ENCODE results near the gene PARD3. TPM values are rescaled to one million over a fixed set of nuclear protein-coding genes. Genes with fewer than 3 reads are reported as not detected.

Gene PARD3
- total RNA-seq, 1 donor from 2014 or later = 98.2 TPM

GRCh38 chr10:34484164-34484563 lies 330.9 kb downstream of the PARD3 start:
- DNase-seq (ENCODE audit: low read depth) (no peak), FAIRE-seq (no peak)
- no peaks in the 10 kb centered on the region for H3K27me3 ChIP-seq (ENCODE audit: control insufficient read depth, insufficient read depth, low read length)
- no peaks in the 10 kb centered on the region for H3K36me3 ChIP-seq (ENCODE audit: control insufficient read depth, insufficient read depth, low read length)
- no peak for TF ChIP-seq CTCF (IDR thresholded peaks at IDR 0.05; ENCODE audit: insufficient read depth, low read length, severe bottlenecking)
- H3K4me3 ChIP-seq (ENCODE audit: low read depth, low read length) = no peak overlapping the region

- H3K36me3 ChIP-seq (ENCODE audit: control insufficient read depth, insufficient read depth, low read length) = no peaks in the 10 kb centered on the region
- FAIRE-seq (no peak), DNase-seq (ENCODE audit: low read depth) (no peak)
- no peak for TF ChIP-seq CTCF (IDR thresholded peaks at IDR 0.05; ENCODE audit: insufficient read depth, low read length, severe bottlenecking)
- no peaks in the 10 kb centered on the region for H3K27me3 ChIP-seq (ENCODE audit: control insufficient read depth, insufficient read depth, low read length)
- no peak overlapping the region for H3K4me3 ChIP-seq (ENCODE audit: low read depth, low read length)
These were observed 334.8 kb downstream of the PARD3 start for GRCh38 chr10:34480345-34480744.

GRCh38 chr10:34479520-34480179 lies 335.4 kb downstream of the PARD3 start:
- DNase-seq (ENCODE audit: low read depth) (no peak), FAIRE-seq (no peak)
- Histone ChIP-seq H3K36me3 (ENCODE audit: control insufficient read depth, insufficient read depth, low read length) (no peaks in the 10 kb centered on the region), H3K27me3 (ENCODE audit: control insufficient read depth, insufficient read depth, low read length) (no peaks in the 10 kb centered on the region), H3K4me3 (ENCODE audit: low read depth, low read length) (no peak overlapping the region)
- no peak for TF ChIP-seq CTCF (IDR thresholded peaks at IDR 0.05; ENCODE audit: insufficient read depth, low read length, severe bottlenecking)

GRCh38 chr10:34477249-34477648 lies 337.8 kb downstream of the PARD3 start:
- TF ChIP-seq CTCF (IDR thresholded peaks at IDR 0.05; ENCODE audit: insufficient read depth, low read length, severe bottlenecking) = no peak
- H3K4me3 ChIP-seq (ENCODE audit: low read depth, low read length) = no peak overlapping the region
- H3K27me3 ChIP-seq (ENCODE audit: control insufficient read depth, insufficient read depth, low read length) = no peaks in the 10 kb centered on the region
- DNase-seq (ENCODE audit: low read depth) (no peak), FAIRE-seq (no peak)
- H3K36me3 ChIP-seq (ENCODE audit: control insufficient read depth, insufficient read depth, low read length) = no peaks in the 10 kb centered on the region

GRCh38 chr10:34476608-34477007 lies 338.5 kb downstream of the PARD3 start:
- H3K36me3 ChIP-seq (ENCODE audit: control insufficient read depth, insufficient read depth, low read length) = no peaks in the 10 kb centered on the region
- no peak for TF ChIP-seq CTCF (IDR thresholded peaks at IDR 0.05; ENCODE audit: insufficient read depth, low read length, severe bottlenecking)
- H3K27me3 ChIP-seq (ENCODE audit: control insufficient read depth, insufficient read depth, low read length) = no peaks in the 10 kb centered on the region
- H3K4me3 ChIP-seq (ENCODE audit: low read depth, low read length) = no peak overlapping the region
- peak; percentile 54 for DNase-seq (ENCODE audit: low read depth)
- no peak for FAIRE-seq

- FAIRE-seq = no peak
- no peak overlapping the region for H3K4me3 ChIP-seq (ENCODE audit: low read depth, low read length)
- DNase-seq (ENCODE audit: low read depth) = no peak
- TF ChIP-seq CTCF (IDR thresholded peaks at IDR 0.05; ENCODE audit: insufficient read depth, low read length, severe bottlenecking) = no peak
- no peaks in the 10 kb centered on the region for H3K27me3 ChIP-seq (ENCODE audit: control insufficient read depth, insufficient read depth, low read length)
- no peaks in the 10 kb centered on the region for H3K36me3 ChIP-seq (ENCODE audit: control insufficient read depth, insufficient read depth, low read length)
These were observed 339.3 kb downstream of the PARD3 start for GRCh38 chr10:34475786-34476185.
